ENCODE data around the gene ITPK1. TPM values are rescaled to one million over a fixed set of nuclear protein-coding genes. Genes with fewer than 3 reads are reported as not detected.

ITPK1 gene
- total RNA-seq, 4 donors from 2014 or later, result 19.7 to 97.7 (median 26.5) TPM

DNA sequence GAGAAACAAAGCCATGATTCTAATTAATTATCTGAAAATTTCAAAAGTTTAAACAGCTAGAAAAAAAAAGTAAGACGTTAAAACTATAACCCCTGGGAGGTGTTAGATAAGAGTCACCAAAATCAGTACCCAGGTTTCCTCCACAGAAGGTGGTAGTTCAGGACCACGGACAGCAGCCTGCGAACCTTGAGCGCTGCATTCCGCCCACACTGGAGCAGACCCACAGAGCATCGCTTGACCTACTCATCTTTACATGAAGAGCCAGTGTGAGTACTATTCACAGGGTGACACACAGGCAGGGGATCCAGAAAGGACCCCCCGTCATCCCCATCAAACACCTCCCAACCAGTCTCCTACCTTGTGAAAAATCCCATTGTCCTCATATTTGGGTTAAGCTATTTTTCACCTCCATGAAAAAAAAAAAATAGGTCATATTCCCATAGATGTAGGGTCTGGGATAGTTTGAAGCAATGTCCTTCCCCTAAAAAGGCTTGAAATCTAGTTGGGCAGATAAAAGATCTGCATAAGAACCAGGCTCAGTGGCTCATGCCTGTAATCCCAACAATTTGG lies 201.6 kb downstream of the ITPK1 start:
- no peak for DNase-seq
- no peaks in the 10 kb centered on the region for H3K9me3 ChIP-seq

DNA sequence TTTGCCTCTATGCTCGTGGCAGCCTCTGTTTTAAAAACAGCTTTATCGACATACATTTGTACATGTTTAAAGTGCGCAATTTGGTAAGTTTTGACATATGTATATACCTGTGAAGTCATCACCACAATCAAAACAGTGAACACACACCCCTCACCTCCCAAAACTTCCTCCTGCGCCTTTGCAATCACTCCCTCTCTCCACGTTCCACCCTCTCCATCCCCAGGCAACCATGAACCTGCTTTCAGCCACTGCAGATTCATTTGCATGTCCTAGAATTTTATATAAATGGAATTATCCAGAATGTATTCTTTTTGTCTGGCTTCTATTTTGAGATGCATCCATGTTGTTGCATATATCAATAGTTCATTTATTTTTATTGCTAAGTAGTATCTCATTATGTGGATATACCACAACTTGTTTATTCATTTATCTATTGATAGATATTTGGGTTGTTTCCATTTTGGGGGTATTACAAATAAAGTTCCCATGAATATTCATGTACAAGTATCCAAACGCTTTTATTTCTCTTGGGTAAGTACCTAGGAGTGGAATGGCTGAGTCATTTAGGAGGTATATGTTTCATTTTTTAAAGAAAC lies 208.3 kb downstream of the ITPK1 start:
- TF ChIP-seq POLR2A (IDR thresholded peaks at IDR 0.05), result no peak
- TF ChIP-seq, protein P1, sequence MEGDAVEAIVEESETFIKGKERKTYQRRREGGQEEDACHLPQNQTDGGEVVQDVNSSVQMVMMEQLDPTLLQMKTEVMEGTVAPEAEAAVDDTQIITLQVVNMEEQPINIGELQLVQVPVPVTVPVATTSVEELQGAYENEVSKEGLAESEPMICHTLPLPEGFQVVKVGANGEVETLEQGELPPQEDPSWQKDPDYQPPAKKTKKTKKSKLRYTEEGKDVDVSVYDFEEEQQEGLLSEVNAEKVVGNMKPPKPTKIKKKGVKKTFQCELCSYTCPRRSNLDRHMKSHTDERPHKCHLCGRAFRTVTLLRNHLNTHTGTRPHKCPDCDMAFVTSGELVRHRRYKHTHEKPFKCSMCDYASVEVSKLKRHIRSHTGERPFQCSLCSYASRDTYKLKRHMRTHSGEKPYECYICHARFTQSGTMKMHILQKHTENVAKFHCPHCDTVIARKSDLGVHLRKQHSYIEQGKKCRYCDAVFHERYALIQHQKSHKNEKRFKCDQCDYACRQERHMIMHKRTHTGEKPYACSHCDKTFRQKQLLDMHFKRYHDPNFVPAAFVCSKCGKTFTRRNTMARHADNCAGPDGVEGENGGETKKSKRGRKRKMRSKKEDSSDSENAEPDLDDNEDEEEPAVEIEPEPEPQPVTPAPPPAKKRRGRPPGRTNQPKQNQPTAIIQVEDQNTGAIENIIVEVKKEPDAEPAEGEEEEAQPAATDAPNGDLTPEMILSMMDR (IDR thresholded peaks at IDR 0.05), result no peak
- H3K9me3 ChIP-seq, result no peaks in the 10 kb centered on the region
- intact Hi-C loops (cut with DNase I; ENCODE audit: low total_unique reads), result no loop called here
- no peaks in the 10 kb centered on the region for H3K27me3 ChIP-seq
- H3K27ac ChIP-seq, result no peak overlapping the region
- no peaks in the 10 kb centered on the region for H3K36me3 ChIP-seq
- H3K4me3 ChIP-seq, result no peak overlapping the region
- H3K4me1 ChIP-seq, result no peaks in the 10 kb centered on the region
- DNase-seq, result no peak

More for the DNA sequence above, 201.6 kb downstream of the ITPK1 start:
- intact Hi-C loops (cut with DNase I; ENCODE audit: low total_unique reads), result no loop called here
- Histone ChIP-seq H3K4me3 (no peak overlapping the region), H3K4me1 (no peaks in the 10 kb centered on the region), H3K27ac (no peak overlapping the region), H3K27me3 (no peaks in the 10 kb centered on the region), H3K36me3 (no peaks in the 10 kb centered on the region)
- no peak for TF ChIP-seq POLR2A (IDR thresholded peaks at IDR 0.05)
- TF ChIP-seq, protein P1 (IDR thresholded peaks at IDR 0.05), result no peak

DNA sequence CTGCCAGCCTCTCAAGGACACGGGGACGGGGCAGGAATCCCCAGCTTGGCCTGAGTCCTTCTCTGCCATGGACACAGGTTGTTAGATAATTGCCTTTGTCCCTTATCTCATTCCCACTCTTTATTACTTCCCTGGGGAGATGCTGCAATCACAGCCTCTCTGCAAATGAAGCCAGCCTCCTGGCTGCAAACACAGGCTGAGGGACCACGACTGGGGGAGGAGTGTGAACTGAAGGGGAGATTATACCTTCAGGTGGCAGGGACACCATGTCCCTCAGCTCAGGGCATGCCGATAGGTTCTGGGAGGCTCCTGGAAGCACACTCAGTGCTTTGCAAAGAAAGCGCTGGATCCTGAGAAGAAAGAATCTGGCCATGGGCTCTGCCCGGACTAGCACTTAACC lies 208.9 kb downstream of the ITPK1 start:
- Histone ChIP-seq H3K9me3 (no peaks in the 10 kb centered on the region), H3K4me3 (no peak overlapping the region), H3K36me3 (no peaks in the 10 kb centered on the region), H3K4me1 (no peaks in the 10 kb centered on the region), H3K27ac (no peak overlapping the region), H3K27me3 (no peaks in the 10 kb centered on the region)
- intact Hi-C loops (cut with DNase I; ENCODE audit: low total_unique reads), result no loop called here
- TF ChIP-seq POLR2A (IDR thresholded peaks at IDR 0.05), result no peak
- TF ChIP-seq, protein P1 (IDR thresholded peaks at IDR 0.05), result no peak
- no peak for DNase-seq

DNA sequence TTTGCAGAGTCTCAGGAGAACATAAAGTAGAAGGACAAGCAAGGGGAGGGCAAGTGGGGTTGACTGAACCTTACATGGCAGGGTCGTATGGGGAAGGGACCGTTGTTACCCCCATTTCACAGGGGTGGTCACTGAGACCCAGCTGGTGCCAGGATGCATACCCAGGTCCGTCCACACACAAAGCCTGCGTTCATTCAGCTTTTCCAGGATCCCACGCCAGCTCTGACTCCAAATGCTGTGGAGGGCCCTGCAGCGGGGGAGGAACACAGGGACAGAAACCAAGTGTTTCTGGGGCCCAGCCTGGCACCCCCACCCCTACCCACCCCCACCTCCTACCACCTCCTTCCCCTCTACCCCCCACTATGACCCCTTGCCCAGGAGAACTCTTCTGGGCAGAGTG lies 209.3 kb downstream of the ITPK1 start:
- no peaks in the 10 kb centered on the region for H3K4me1 ChIP-seq
- no peak overlapping the region for H3K27ac ChIP-seq
- no peak for DNase-seq
- intact Hi-C loops (cut with DNase I; ENCODE audit: low total_unique reads), result no loop called here
- H3K4me3 ChIP-seq, result no peak overlapping the region
- H3K36me3 ChIP-seq, result no peaks in the 10 kb centered on the region
- H3K9me3 ChIP-seq, result no peaks in the 10 kb centered on the region
- TF ChIP-seq POLR2A (IDR thresholded peaks at IDR 0.05), result no peak
- TF ChIP-seq, protein P1 (IDR thresholded peaks at IDR 0.05), result no peak
- H3K27me3 ChIP-seq, result no peaks in the 10 kb centered on the region

DNA sequence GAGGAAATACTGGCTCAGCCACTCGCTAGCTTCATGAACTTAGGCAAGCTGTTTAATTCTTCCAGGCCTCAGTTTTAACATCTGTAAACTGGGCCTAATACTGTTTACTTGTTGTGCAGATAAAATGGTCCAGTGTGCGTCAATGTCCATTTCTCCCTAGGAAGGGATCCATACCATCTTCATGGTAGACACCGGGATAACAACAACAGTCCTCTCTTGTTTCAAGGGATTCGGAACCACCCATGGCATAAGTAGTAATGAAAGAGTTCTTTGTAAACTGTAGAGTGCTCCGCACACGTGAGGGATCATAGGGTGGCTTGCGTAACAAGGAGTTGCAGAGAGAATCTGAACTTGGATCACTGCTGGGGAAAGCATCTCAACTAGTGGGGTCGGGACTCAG lies 210.1 kb downstream of the ITPK1 start:
- no peaks in the 10 kb centered on the region for H3K27me3 ChIP-seq
- intact Hi-C loops (cut with DNase I; ENCODE audit: low total_unique reads), result no loop called here
- TF ChIP-seq POLR2A (IDR thresholded peaks at IDR 0.05), result no peak
- TF ChIP-seq, protein P1 (IDR thresholded peaks at IDR 0.05), result no peak
- no peaks in the 10 kb centered on the region for H3K9me3 ChIP-seq
- H3K27ac ChIP-seq, result no peak overlapping the region
- no peak overlapping the region for H3K4me3 ChIP-seq
- no peak for DNase-seq
- no peaks in the 10 kb centered on the region for H3K36me3 ChIP-seq
- no peaks in the 10 kb centered on the region for H3K4me1 ChIP-seq
